Chondrocyte (in vitro differentiated cells): ENCODE data around the gene PRRX1. TPM values are rescaled to one million over a fixed set of nuclear protein-coding genes. Genes with fewer than 3 reads are reported as not detected.

ENCODE experiments used
- DNase-seq: peaks from one replicate; pipeline ENCODE4 v3.0.0; 2021; ENCODE audit warnings: mixed read lengths, low spot score
- H3K27ac Mint-ChIP-seq: one replicate; pipeline ENCODE4 v1.8.0; 2021; ENCODE audit warnings: mild to moderate bottlenecking, moderate library complexity, mixed read lengths; ENCODE audit not compliant: unreplicated experiment
- H3K27me3 Mint-ChIP-seq: 2 replicates; pipeline ENCODE4 v1.8.0; 2021; ENCODE audit warnings: low read depth, mixed read lengths
- H3K36me3 Mint-ChIP-seq: 2 replicates; pipeline ENCODE4 v1.8.0; 2021; ENCODE audit warnings: low read depth, mixed read lengths
- H3K4me1 Mint-ChIP-seq: 2 replicates; pipeline ENCODE4 v1.8.0; 2021; ENCODE audit warnings: low read depth, mild to moderate bottlenecking, mixed read lengths
- H3K4me3 Mint-ChIP-seq: one replicate; pipeline ENCODE4 v1.8.0; 2021; ENCODE audit warnings: mild to moderate bottlenecking, moderate library complexity, mixed read lengths; ENCODE audit not compliant: unreplicated experiment
- H3K9me3 Mint-ChIP-seq: 2 replicates; pipeline ENCODE4 v1.8.0; 2021; ENCODE audit warnings: low read depth, mixed read lengths
- total RNA-seq: library from RNA; stranded (reverse); gene quantifications from 3 replicates; pipeline ENCODE4 v1.2.1, GENCODE V29; 2021
- TF ChIP-seq, protein P1 (sequence below): fragments of 200-600 bp; sonication (generic); IDR thresholded peaks from 2 replicates; pipeline ENCODE4 v1.5.0; 2021; ENCODE audit warnings: antibody characterized with exemption, mild to moderate bottlenecking, moderate library complexity

PRRX1 gene
- total RNA-seq, 1 donor from 2014 or later = 158 TPM

DNA sequence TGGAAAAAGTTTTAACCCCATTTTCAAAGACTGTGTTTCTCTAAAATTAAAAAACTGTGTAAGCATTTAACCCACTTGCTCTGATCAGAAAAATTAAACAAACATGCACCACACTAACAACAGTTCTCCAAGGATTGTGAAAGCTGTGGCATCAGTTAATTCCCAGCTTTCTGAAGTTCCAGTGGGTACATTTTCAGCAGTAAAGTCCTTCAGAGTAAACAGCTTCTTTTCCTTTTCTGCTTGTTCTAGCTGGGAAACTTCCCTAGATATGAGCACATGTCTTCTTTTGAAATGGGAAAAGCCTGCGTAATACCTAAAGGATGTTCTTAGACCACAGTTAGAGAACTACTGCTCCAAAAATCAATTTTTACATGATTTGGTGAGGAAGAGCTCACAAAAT is 11.1 kb downstream of the PRRX1 start:
- Mint-ChIP-seq H3K9me3 (no peaks in the 10 kb centered on the region), H3K36me3 (peaks cover 8% of the 10 kb centered on the region), H3K4me1 (peaks cover 92% of the 10 kb centered on the region), H3K27ac (peak overlapping the region; percentile 97), H3K4me3 (no peak overlapping the region), H3K27me3 (no peaks in the 10 kb centered on the region)
- no peak for DNase-seq
- TF ChIP-seq, protein P1, sequence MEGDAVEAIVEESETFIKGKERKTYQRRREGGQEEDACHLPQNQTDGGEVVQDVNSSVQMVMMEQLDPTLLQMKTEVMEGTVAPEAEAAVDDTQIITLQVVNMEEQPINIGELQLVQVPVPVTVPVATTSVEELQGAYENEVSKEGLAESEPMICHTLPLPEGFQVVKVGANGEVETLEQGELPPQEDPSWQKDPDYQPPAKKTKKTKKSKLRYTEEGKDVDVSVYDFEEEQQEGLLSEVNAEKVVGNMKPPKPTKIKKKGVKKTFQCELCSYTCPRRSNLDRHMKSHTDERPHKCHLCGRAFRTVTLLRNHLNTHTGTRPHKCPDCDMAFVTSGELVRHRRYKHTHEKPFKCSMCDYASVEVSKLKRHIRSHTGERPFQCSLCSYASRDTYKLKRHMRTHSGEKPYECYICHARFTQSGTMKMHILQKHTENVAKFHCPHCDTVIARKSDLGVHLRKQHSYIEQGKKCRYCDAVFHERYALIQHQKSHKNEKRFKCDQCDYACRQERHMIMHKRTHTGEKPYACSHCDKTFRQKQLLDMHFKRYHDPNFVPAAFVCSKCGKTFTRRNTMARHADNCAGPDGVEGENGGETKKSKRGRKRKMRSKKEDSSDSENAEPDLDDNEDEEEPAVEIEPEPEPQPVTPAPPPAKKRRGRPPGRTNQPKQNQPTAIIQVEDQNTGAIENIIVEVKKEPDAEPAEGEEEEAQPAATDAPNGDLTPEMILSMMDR = no peak

DNA sequence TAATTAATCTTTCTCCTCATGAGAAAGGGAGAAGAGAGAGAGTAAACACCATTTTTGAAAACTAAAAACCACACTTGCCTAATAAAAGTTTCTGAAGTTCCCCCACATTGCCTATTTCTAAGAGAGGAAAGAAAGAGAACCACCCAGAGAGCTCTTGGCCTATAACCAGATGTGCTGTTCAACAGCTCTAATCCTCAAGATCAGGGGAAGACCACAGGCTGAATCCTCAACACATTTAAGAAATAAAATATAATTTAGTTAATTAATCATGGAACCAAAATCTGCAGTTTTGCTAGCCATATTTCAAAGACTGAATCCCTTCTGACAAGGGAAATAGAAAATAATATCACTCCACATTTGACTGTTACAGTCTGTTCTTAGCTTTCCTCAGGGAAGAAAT is 11.9 kb downstream of the PRRX1 start:
- no peaks in the 10 kb centered on the region for H3K27me3 Mint-ChIP-seq
- no peak for DNase-seq
- peaks cover 8% of the 10 kb centered on the region for H3K36me3 Mint-ChIP-seq
- TF ChIP-seq, protein P1 = no peak
- peak overlapping the region; percentile 97 for H3K27ac Mint-ChIP-seq
- no peaks in the 10 kb centered on the region for H3K9me3 Mint-ChIP-seq
- H3K4me3 Mint-ChIP-seq = no peak overlapping the region
- H3K4me1 Mint-ChIP-seq = peaks cover 92% of the 10 kb centered on the region

DNA sequence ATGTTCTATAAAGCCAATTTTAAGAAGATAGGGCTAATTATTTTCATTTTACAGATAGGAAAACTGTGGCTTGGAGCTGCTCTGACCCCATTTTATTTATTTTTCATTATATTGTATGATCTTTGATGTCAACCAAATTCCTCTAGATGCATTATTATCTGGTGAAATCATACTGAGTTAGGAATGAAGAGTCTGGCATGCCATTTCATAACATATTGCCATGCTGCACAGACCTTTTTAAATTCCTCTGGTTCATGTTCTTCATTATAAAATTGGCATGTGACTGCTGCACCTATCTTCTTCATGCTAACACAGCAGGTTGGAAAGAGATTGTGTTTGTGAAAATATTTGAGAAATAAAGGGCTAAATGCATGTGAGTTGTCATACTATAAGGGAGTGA is 12.7 kb downstream of the PRRX1 start:
- Mint-ChIP-seq H3K9me3 (no peaks in the 10 kb centered on the region), H3K27me3 (no peaks in the 10 kb centered on the region), H3K4me3 (no peak overlapping the region), H3K27ac (peak overlapping the region; percentile 97), H3K36me3 (peaks cover 8% of the 10 kb centered on the region), H3K4me1 (peaks cover 91% of the 10 kb centered on the region)
- TF ChIP-seq, protein P1 = no peak
- DNase-seq = no peak

DNA sequence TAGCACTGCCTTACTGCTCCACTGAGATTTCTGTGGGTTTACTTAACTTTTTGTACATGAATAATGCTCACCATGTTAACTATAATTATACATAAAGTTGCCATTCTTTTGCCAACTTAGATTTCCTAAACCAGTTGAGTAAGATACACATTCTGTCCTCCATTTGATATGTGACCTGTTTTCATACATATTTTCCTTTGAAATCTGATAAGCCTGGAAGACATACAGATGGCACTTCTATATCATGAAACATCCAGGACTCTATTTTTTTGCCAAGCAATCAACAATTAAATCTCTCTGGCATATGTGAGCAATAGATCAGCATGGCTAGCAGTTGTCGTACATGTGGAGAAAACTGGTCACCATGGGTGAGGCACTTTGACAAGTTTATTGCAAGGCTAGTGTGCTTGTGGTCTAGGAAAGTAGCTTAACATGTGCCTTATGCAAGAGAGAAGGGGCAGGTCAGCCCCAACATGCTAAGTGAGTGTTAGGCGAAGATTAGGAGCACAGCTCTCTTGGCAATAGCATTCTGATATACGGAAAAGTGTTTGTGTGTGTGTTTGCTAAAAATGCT is 14.2 kb downstream of the PRRX1 start:
- Mint-ChIP-seq H3K27ac (peak overlapping the region; percentile 65), H3K27me3 (no peaks in the 10 kb centered on the region), H3K4me3 (no peak overlapping the region), H3K4me1 (peaks cover 92% of the 10 kb centered on the region), H3K9me3 (no peaks in the 10 kb centered on the region), H3K36me3 (peaks cover 6% of the 10 kb centered on the region)
- DNase-seq = no peak
- TF ChIP-seq, protein P1 = no peak

DNA sequence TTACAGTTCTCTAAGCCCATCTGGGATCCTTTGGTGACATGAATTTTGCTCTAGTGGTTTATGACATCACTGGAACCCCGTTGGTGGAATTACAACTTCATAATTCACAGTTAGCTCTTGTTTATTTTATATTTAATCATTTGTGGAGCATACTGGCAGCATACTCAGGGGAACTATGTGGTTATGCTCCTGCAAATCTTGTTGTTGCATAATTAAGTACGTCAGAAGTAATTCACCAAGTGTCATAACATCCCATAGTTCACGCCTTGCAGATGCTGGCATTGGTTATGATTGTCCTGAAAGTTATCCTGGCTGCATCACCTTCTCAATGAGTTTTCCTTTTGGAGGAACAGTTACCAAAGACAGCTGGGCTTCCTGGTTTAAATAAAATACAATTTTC is 16.5 kb downstream of the PRRX1 start:
- peaks cover 90% of the 10 kb centered on the region for H3K4me1 Mint-ChIP-seq
- no peaks in the 10 kb centered on the region for H3K27me3 Mint-ChIP-seq
- peak overlapping the region; percentile 38 for H3K27ac Mint-ChIP-seq
- DNase-seq = no peak
- peaks cover 4% of the 10 kb centered on the region for H3K36me3 Mint-ChIP-seq
- H3K9me3 Mint-ChIP-seq = no peaks in the 10 kb centered on the region
- no peak overlapping the region for H3K4me3 Mint-ChIP-seq
- TF ChIP-seq, protein P1 = no peak
